C4-2B (cell line): Measurements from ENCODE around the gene CCDC28B.
A peak's percentile ranks its signal among the peaks of the same experiment; 100 is the strongest.

Source experiments
- CTCF ChIP-seq: fragments of 450-650 bp; conservative IDR thresholded peaks from 2 replicates; pipeline ENCODE4 v1.5.1; 2017; ENCODE audit warnings: mild to moderate bottlenecking
- ZFX ChIP-seq: fragments of 450-650 bp; IDR thresholded peaks from 2 replicates; pipeline ENCODE4 v1.6.1; 2017

GRCh38 chr1:32240140-32240951 lies 40.0 kb downstream of the CCDC28B start:
- TF ChIP-seq CTCF = peak; percentile 27
- peak; percentile 33; the same call in 1 of the 2 replicates for TF ChIP-seq ZFX
